PFSK-1 (cell line): ENCODE measurements around the gene PTCH2.

ENCODE experiments used
- FOXP2 ChIP-seq: optimal IDR thresholded peaks from 2 replicates; pipeline ENCODE3; 2011; ENCODE audit warnings: borderline replicate concordance, control low read depth, inconsistent platforms; ENCODE audit not compliant: insufficient read depth; ENCODE audit errors: extremely low read length, extremely low read depth
- POLR2AphosphoS5 ChIP-seq: IDR thresholded peaks from 2 replicates; pipeline ENCODE4 v1.6.1; 2012; ENCODE audit warnings: low read depth, mild to moderate bottlenecking, control low read depth, low read length, moderate library complexity
- SIN3A ChIP-seq: IDR thresholded peaks from 2 replicates; pipeline ENCODE4 v1.6.1; 2012; ENCODE audit warnings: mild to moderate bottlenecking, low read length, moderate library complexity, borderline replicate concordance; ENCODE audit not compliant: insufficient read depth
- TAF1 ChIP-seq: IDR thresholded peaks from 2 replicates; pipeline ENCODE4 v1.6.1; 2012; ENCODE audit warnings: low read length, control low read depth, borderline replicate concordance; ENCODE audit not compliant: insufficient read depth
- TF ChIP-seq, protein P1 (sequence below), 2 experiments: IDR thresholded peaks; 2 replicates each; pipeline versions ENCODE4 v1.6.1 to v1.8.0; 2011 to 2012; ENCODE audit warnings: low read depth in 2 of 2, low read length in 2 of 2, control low read depth in 1 of 2, inconsistent platforms in 1 of 2, mild to moderate bottlenecking in 1 of 2, moderate library complexity in 1 of 2; ENCODE audit not compliant: insufficient read depth in 1 of 2

Gene PTCH2

DNA sequence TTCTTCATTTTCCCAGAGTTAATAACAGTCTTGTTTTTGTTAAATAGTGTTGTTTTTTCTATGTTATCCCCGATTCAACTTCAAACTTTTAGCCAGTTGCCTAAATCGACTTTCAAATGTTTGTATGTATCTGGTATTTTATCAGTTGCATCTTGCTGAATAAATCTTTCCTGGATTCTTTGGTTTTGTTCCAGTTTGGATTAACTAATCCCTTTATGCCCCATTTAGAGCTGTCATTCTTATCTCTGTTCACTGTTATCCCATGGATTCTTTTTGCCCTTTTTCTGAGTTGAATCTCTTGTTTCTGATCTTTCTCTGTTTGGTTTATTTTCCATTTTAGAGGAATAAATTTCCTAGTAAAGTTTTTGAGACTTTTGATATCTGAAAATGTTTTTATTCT is 31.1 kb upstream of the PTCH2 start:
- TF ChIP-seq POLR2AphosphoS5 (no peak), SIN3A (no peak), TAF1 (no peak), FOXP2 (no peak)

DNA sequence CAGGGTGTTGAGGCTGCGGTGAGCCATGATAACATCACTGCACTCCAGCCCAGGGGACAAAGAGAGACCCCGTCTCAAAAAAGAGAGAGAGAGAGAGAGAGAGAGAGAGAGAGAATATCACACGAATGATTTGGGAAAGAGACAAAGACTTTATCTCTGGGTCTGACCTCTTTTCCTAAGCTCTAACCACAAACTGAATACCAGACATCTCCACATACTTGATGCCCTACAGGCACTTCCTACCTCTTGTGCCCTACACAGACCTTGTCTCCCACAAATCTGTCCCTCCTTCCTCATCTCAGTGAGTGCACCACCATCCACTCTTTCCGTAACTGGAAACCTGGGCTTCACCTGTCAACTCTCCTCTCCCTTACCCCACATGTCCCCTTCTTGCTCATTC is 27.0 kb upstream of the PTCH2 start:
- TF ChIP-seq POLR2AphosphoS5, result no peak

DNA sequence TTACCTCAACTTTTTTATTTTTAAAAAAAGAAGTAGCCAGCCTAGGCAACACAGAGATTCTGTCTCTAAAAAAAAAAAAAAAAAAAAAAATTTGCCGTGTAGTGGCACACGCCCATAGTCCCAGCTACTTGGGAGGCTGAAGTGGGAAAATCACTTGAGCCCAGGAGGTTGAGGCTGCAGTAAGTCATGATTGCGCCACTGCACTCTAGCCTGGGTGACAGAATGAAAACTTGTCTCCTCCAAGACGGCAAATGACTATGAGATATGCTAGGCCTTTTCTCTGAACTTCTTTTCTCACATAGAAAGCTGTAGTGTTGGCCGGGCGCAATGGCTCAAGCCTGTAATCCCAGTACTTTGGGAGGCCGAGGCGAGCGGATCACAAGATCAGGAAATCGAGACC is 24.7 kb upstream of the PTCH2 start:
- no peak for TF ChIP-seq SIN3A
- no peak for TF ChIP-seq TAF1
- TF ChIP-seq POLR2AphosphoS5, result no peak
- no peak for TF ChIP-seq FOXP2
- TF ChIP-seq, protein P1, sequence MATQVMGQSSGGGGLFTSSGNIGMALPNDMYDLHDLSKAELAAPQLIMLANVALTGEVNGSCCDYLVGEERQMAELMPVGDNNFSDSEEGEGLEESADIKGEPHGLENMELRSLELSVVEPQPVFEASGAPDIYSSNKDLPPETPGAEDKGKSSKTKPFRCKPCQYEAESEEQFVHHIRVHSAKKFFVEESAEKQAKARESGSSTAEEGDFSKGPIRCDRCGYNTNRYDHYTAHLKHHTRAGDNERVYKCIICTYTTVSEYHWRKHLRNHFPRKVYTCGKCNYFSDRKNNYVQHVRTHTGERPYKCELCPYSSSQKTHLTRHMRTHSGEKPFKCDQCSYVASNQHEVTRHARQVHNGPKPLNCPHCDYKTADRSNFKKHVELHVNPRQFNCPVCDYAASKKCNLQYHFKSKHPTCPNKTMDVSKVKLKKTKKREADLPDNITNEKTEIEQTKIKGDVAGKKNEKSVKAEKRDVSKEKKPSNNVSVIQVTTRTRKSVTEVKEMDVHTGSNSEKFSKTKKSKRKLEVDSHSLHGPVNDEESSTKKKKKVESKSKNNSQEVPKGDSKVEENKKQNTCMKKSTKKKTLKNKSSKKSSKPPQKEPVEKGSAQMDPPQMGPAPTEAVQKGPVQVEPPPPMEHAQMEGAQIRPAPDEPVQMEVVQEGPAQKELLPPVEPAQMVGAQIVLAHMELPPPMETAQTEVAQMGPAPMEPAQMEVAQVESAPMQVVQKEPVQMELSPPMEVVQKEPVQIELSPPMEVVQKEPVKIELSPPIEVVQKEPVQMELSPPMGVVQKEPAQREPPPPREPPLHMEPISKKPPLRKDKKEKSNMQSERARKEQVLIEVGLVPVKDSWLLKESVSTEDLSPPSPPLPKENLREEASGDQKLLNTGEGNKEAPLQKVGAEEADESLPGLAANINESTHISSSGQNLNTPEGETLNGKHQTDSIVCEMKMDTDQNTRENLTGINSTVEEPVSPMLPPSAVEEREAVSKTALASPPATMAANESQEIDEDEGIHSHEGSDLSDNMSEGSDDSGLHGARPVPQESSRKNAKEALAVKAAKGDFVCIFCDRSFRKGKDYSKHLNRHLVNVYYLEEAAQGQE (IDR thresholded peaks at IDR 0.05; ENCODE audit: insufficient read depth in 1 of 2, low read depth in 2 of 2, low read length in 2 of 2), result no peak

DNA sequence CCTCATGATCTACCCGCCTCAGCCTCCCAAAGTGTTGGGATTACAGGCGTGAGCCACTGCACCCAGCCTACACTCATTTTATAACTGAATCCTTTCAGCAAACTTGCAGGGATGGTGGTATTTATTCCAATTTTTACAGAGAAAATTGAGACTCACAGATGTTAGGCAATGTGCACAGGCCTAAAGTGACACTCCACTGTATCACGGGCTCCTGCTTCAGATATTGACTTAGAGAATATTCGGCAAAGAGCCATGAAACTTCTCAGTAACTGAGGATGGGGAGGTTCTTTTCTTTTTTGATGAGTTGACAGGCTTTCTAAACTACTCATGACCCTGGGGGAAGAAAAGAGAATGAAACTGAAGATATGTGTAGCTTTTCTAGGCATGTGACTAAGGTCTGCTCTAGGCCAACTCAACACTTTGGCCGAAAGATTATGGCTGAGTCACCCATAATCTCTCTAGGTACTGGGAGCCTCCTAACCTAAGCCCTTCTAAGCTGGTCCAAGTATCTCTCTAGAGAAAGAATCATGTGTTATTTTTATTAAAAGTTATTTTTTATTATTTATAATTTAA is 19.9 kb upstream of the PTCH2 start:
- no peak for TF ChIP-seq POLR2AphosphoS5
- no peak for TF ChIP-seq FOXP2
- TF ChIP-seq, protein P1 (IDR thresholded peaks at IDR 0.05; ENCODE audit: insufficient read depth in 1 of 2, low read depth in 2 of 2, low read length in 2 of 2), result no peak
- no peak for TF ChIP-seq SIN3A
- no peak for TF ChIP-seq TAF1

DNA sequence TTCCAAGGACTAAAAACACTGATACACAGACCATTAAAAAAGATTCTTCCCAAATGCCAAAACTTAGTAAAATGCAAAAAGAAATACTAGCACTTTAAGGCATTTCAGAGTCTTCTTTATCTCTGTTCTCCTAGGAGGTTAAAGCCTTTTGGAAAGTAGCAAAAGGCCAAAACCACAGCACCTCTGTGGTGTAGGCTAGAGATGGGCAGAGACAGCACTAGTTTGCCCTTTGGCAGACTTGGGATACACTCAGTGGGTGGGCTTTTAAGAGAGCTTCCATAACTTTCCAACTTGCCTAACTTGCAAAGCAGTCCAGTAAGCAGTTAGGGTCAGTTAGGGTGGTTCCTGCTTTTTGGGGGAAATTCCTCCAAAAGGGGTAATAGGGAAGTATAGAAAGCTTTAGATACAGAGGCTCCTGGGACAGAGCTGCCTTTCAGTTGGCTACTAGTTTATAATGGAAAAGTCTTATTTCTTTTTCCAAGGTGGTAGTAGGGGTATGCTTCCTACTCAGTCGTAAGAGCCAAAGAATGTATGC is 17.9 kb upstream of the PTCH2 start:
- TF ChIP-seq, protein P1 (IDR thresholded peaks at IDR 0.05; ENCODE audit: insufficient read depth in 1 of 2, low read depth in 2 of 2, low read length in 2 of 2), result no peak
- TF ChIP-seq SIN3A, result no peak
- no peak for TF ChIP-seq FOXP2
- TF ChIP-seq TAF1, result no peak
- no peak for TF ChIP-seq POLR2AphosphoS5

DNA sequence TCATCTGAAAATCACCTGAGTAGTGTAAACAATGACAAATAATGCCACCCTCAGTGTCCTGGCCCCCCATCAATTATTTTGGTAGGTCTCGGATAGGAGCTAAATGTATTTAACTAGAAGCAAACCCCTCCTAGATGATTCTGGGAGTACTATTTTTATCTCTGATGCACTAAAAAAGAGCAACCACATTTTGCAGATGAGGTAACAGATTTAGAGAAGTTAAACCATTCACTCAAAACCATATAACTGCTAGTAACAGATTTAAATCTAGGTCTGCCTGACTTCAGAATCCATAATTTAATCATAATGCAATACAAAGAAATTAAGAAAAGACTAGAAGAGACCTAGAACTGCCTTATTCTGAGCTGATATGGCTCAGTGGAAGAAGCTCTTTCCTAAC is 17.3 kb upstream of the PTCH2 start:
- TF ChIP-seq FOXP2, result no peak
- TF ChIP-seq SIN3A, result no peak
- TF ChIP-seq POLR2AphosphoS5, result no peak
- TF ChIP-seq, protein P1 (IDR thresholded peaks at IDR 0.05; ENCODE audit: insufficient read depth in 1 of 2, low read depth in 2 of 2, low read length in 2 of 2), result no peak
- TF ChIP-seq TAF1, result no peak
